ENCODE data around the gene PACRG. TPM values are rescaled to one million over a fixed set of nuclear protein-coding genes. Genes with fewer than 3 reads are reported as not detected.
"Not testable (repeated sequence)": the region's sequence is repeated elsewhere in the genome, so short reads cannot be mapped to it uniquely, and the experiment has no call there.

The PACRG gene
- total RNA-seq: 10 to 100 TPM in 1 of 2 donors, 1 to 10 TPM in 1; 2.9 to 63.8 TPM

DNA sequence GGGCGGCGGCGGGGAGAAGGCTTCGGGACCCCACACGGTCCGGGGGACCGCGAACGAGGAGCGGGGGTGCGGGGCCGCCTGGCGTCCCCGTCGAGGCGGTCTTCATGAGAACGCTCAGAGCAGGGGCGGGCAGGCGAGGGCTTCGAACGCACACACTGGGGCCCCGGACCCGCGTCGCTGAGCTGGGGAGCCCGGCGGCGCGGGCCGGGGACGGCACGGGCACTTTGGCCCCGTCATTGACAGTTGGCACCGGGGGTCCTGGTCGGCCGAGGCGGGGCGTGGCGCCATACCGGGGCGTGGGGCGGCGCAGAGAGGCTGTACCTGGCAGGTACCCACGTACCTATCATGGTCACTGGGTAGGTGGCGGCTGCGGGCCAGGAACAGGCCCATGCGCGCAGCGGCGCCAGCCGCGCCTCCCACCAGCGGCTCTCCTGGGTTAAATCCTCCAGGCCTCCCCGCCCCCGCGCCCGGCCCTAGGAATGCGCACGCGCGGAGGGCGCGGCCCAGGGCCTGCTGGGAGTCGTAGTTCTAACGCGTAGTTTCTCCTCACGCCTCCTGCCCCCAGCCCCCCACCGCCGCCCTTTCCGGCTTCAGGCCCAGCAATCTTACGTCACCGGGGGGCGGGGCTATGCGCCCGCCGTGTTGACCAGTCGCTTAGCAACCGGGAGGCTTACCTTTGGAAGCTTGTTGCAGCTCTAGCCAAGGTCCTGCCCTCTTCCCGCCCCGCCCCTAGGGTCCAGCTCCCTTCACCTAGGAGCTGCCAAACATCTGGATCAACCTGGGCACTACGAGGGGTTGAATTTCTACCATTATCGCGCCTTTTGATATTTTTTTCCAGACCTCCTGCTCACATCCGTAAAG is at the start of gene PACRG, which contains the start of gene PRKN:
TSS of gene PACRG (plus strand) at position 653 of the 861 bp plus-strand sequence.
TSS of gene PRKN (minus strand) at position 445 of the 861 bp plus-strand sequence.
- TF ChIP-seq POLR2A (IDR thresholded peaks at IDR 0.05) (peak; percentile 97), POLR2AphosphoS5 (IDR thresholded peaks at IDR 0.05) (peak; percentile 93)
- TF ChIP-seq, protein P1, sequence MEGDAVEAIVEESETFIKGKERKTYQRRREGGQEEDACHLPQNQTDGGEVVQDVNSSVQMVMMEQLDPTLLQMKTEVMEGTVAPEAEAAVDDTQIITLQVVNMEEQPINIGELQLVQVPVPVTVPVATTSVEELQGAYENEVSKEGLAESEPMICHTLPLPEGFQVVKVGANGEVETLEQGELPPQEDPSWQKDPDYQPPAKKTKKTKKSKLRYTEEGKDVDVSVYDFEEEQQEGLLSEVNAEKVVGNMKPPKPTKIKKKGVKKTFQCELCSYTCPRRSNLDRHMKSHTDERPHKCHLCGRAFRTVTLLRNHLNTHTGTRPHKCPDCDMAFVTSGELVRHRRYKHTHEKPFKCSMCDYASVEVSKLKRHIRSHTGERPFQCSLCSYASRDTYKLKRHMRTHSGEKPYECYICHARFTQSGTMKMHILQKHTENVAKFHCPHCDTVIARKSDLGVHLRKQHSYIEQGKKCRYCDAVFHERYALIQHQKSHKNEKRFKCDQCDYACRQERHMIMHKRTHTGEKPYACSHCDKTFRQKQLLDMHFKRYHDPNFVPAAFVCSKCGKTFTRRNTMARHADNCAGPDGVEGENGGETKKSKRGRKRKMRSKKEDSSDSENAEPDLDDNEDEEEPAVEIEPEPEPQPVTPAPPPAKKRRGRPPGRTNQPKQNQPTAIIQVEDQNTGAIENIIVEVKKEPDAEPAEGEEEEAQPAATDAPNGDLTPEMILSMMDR (IDR thresholded peaks at IDR 0.05): no peak
- intact Hi-C loops (cut with DNase I): loop anchor here (10.0 kb wide), 1 partner anchor 103 kb away; no protein-coding TSS in a partner anchor
- DNase-seq (ENCODE audit: low spot score): peak; percentile 98
- Histone ChIP-seq H3K27ac (peak within 1 kb of the TSS; percentile 78 to 81), H3K4me1 (replicated peaks) (no peaks in the 10 kb centered on the region), H3K27me3 (replicated peaks; ENCODE audit: insufficient read depth) (no peaks in the 10 kb centered on the region), H3K9me3 (no peaks in the 10 kb centered on the region), H3K36me3 (no peaks in the 10 kb centered on the region), H3K4me3 (peak within 1 kb of the TSS; percentile 75 to 88)
- under 1% methylated on average over 61 of the region's 84 CpGs for WGBS

DNA sequence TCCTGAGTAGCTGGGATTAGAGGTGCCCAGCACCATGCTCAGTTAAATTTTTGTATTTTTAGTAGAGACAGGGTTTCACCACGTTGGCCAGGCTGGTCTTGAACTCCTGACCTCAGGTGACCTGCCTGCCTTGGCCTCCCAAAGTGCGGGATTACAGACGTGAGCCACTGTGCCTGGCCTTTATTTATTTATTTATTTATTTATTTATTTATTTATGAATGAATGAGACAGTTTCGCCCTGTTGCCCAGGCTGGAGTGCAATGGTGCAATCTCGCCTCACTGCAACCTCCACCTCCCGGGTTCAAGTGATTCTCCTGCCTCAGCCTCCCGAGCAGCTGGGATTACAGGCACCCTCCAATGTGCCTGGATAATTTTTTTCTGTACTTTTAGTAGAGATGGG is 48.9 kb upstream of the PACRG start:
- intact Hi-C loops (cut with DNase I); H3K27ac ChIP-seq; H3K4me1 ChIP-seq (replicated peaks); H3K4me3 ChIP-seq; H3K9me3 ChIP-seq; H3K27me3 ChIP-seq (replicated peaks; ENCODE audit: insufficient read depth); DNase-seq (ENCODE audit: low spot score); H3K36me3 ChIP-seq: not testable (repeated sequence)
- WGBS: 97% methylated on average over 7 of the region's 7 CpGs

DNA sequence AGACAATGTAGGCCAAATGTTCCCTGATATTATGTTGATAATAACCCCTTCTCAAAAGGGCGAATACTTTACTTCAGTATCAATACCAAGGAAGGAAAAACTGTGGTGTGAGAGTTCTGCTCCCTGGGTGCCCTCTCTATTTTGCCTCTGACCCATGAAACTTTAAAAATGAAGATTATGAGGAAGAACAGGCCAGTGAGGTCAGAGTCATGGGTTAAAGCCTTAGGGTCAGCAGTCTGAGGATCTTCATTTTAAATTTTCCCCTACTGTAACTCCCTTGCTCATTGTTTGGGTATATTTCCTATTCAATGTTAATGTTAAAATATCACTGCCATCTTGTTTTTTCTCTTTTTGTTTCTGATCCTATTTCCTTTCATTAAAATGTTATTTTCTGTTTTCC is 48.1 kb upstream of the PACRG start:
- no peak for DNase-seq (ENCODE audit: low spot score)
- H3K4me1 ChIP-seq (replicated peaks): no peaks in the 10 kb centered on the region
- H3K27ac ChIP-seq: no peak overlapping the region
- no peaks in the 10 kb centered on the region for H3K27me3 ChIP-seq (replicated peaks; ENCODE audit: insufficient read depth)
- no peaks in the 10 kb centered on the region for H3K9me3 ChIP-seq
- H3K4me3 ChIP-seq: no peak overlapping the region
- WGBS: 89% methylated on average over 1 of the region's 1 CpG
- H3K36me3 ChIP-seq: no peaks in the 10 kb centered on the region
- intact Hi-C loops (cut with DNase I): no loop called here
- TF ChIP-seq, protein P1 (IDR thresholded peaks at IDR 0.05): no peak
- no peak for TF ChIP-seq POLR2AphosphoS5 (IDR thresholded peaks at IDR 0.05)
- no peak for TF ChIP-seq POLR2A (IDR thresholded peaks at IDR 0.05)

DNA sequence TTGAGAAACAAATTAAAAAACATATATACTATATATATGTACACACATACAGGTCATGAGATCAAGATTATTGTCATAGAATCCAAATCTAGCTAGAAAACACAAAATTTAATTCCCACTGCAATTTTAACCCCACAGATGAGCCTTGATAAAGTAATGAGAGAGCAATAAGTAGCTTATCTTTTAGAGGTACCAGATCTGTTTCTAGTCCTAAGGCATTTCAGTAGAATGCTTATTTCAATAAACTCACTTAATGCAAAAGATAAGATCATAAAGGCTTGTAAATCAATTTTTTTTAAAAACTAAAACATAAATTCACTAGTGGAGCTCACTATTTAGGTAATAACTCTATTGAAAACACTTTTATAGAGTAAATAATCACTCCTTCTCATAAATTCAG is 47.4 kb upstream of the PACRG start:
- Histone ChIP-seq H3K27me3 (replicated peaks; ENCODE audit: insufficient read depth) (no peaks in the 10 kb centered on the region), H3K4me3 (no peak overlapping the region), H3K27ac (no peak overlapping the region), H3K9me3 (no peaks in the 10 kb centered on the region), H3K36me3 (no peaks in the 10 kb centered on the region), H3K4me1 (replicated peaks) (no peaks in the 10 kb centered on the region)
- TF ChIP-seq POLR2AphosphoS5 (IDR thresholded peaks at IDR 0.05): no peak
- TF ChIP-seq, protein P1 (IDR thresholded peaks at IDR 0.05): no peak
- TF ChIP-seq POLR2A (IDR thresholded peaks at IDR 0.05): no peak
- no peak for DNase-seq (ENCODE audit: low spot score)
- intact Hi-C loops (cut with DNase I): no loop called here

DNA sequence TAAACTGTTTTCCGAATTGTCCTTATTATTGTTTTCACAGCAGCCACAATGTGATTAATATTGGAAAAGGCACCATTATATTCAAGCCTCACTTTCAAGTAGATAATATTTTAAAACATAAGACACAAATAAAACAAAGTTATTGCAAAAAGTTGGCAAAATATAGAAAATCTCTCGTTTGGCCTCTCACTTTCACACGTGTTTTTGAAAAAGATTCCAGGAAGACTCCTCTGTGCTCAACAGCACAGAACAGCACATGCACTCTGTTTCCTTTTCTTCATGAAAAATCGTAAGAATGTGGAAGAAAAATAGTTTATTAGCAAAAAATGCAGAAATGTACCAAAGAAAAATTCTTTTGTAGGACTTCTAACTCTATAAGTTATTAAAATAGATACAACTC is 46.9 kb upstream of the PACRG start:
- TF ChIP-seq POLR2AphosphoS5 (IDR thresholded peaks at IDR 0.05) (no peak), POLR2A (IDR thresholded peaks at IDR 0.05) (no peak)
- TF ChIP-seq, protein P1 (IDR thresholded peaks at IDR 0.05): no peak
- Histone ChIP-seq H3K9me3 (no peaks in the 10 kb centered on the region), H3K4me3 (no peak overlapping the region), H3K4me1 (replicated peaks) (no peaks in the 10 kb centered on the region), H3K27ac (no peak overlapping the region), H3K27me3 (replicated peaks; ENCODE audit: insufficient read depth) (no peaks in the 10 kb centered on the region), H3K36me3 (no peaks in the 10 kb centered on the region)
- intact Hi-C loops (cut with DNase I): no loop called here
- WGBS: 71% methylated on average over 4 of the region's 4 CpGs
- no peak for DNase-seq (ENCODE audit: low spot score)

Data from prostate gland (tissue), 2 donors.